ENCODE data around the gene LAMTOR1.

GRCh38 chr11:72150882-72151281 lies 47.8 kb upstream of the LAMTOR1 start:
- TF ChIP-seq CTCF (conservative IDR thresholded peaks at IDR 0.05) (no peak), ZFX (IDR thresholded peaks at IDR 0.05) (no peak)
